Panc1 (cell line): ENCODE data around the gene SH3D19. TPM values are rescaled to one million over a fixed set of nuclear protein-coding genes. Genes with fewer than 3 reads are reported as not detected.

Source experiments
- ATAC-seq: fragments of 200-7000 bp; cut with Tn5 transposase; 2 replicates; pipeline ENCODE4 v1.9.1; 2020; ENCODE audit warnings: mild to moderate bottlenecking, moderate library complexity
- BruUV-seq: library from RNA; stranded (reverse); fragments of 400-500 nt; replicated peaks from 2 replicates; lab custom pipeline; 2021; lab: Mats Ljungman, UMichigan
- CTCF ChIA-PET: fragments of 300-600 bp; sonication (Branson Sonifier 250); formaldehyde crosslinking; loops from one replicate; lab custom pipeline; 2022; ENCODE audit warnings: antibody characterized with exemption; lab: Charles Lee
- POLR2A ChIA-PET: fragments of 300-600 bp; sonication (Branson Sonifier 250); formaldehyde crosslinking; loops from one replicate; lab custom pipeline; 2022; ENCODE audit warnings: antibody characterized with exemption; lab: Charles Lee
- DNase-seq: peaks from one replicate; pipeline ENCODE4 v3.0.0-alpha.2; 2010; ENCODE audit warnings: low read depth, low spot score
- H3K27ac ChIP-seq: 2 replicates; pipeline ENCODE4 v1.5.1; 2011; ENCODE audit warnings: mild to moderate bottlenecking, low read length, inconsistent platforms
- H3K27me3 ChIP-seq: fragments of 200-500 bp; sonication (Bioruptor generic); 2 replicates; pipeline ENCODE4 v1.6.0; 2014; ENCODE audit warnings: low read length, inconsistent platforms; ENCODE audit not compliant: control insufficient read depth, insufficient read depth
- H3K36me3 ChIP-seq: fragments of 200-500 bp; sonication (Bioruptor generic); 2 replicates; pipeline ENCODE4 v1.5.1; 2014; ENCODE audit warnings: inconsistent platforms, mild to moderate bottlenecking, low read length, moderate library complexity; ENCODE audit not compliant: control insufficient read depth, insufficient read depth
- H3K4me1 ChIP-seq: 2 replicates; pipeline ENCODE4 v1.5.1; 2011; ENCODE audit warnings: inconsistent platforms, mild to moderate bottlenecking, low read length, moderate library complexity; ENCODE audit not compliant: control insufficient read depth, insufficient read depth
- H3K4me3 ChIP-seq, 2 experiments: 2 replicates each; pipeline ENCODE4 v1.5.1; 2011 to 2012; ENCODE audit warnings: low read depth in 2 of 2, low read length in 2 of 2, mild to moderate bottlenecking in 2 of 2, inconsistent platforms in 1 of 2, moderate library complexity in 1 of 2
- H3K9me3 ChIP-seq: fragments of 200-500 bp; sonication (Bioruptor generic); 2 replicates; pipeline ENCODE4 v1.5.1; 2014; ENCODE audit warnings: low read depth, mild to moderate bottlenecking, inconsistent platforms, low read length, moderate library complexity; ENCODE audit not compliant: control insufficient read depth, insufficient read depth
- POLR2AphosphoS5 ChIP-seq: IDR thresholded peaks from 2 replicates; pipeline ENCODE4 v1.6.1; 2012; ENCODE audit warnings: mild to moderate bottlenecking, low read depth, low read length, moderate library complexity
- REST ChIP-seq, 2 experiments: IDR thresholded peaks; 2 replicates each; pipeline ENCODE4 v1.6.1; 2011 to 2012; ENCODE audit warnings: low read depth in 2 of 2, control low read depth in 1 of 2, low read length in 1 of 2, mild to moderate bottlenecking in 1 of 2, moderate library complexity in 1 of 2; ENCODE audit not compliant: insufficient read depth in 1 of 2
- SIN3A ChIP-seq: IDR thresholded peaks from 2 replicates; pipeline ENCODE4 v1.6.1; 2012; ENCODE audit warnings: low read depth, mild to moderate bottlenecking, low read length, moderate library complexity, borderline replicate concordance; ENCODE audit not compliant: insufficient read depth
- TCF7L2 ChIP-seq: IDR thresholded peaks from 2 replicates; pipeline ENCODE4 v1.6.1; 2011; ENCODE audit warnings: mild to moderate bottlenecking, low read depth, low read length, inconsistent platforms
- in situ Hi-C: cut with HindIII; loops from 2 replicates; pipeline ENCODE4 v1.10.0; 2016; ENCODE audit warnings: low sequenced_read_pairs, low pct_unique_long_range_greater_than_20kb
- intact Hi-C: fragments of 100-400 bp; cut with micrococcal nuclease; formaldehyde crosslinking; loops from one replicate; pipeline ENCODE4 v1.10.0; 2022; ENCODE audit not compliant: unreplicated experiment
- total RNA-seq: library from RNA; stranded (reverse); gene quantifications from one replicate; pipeline ENCODE4 v1.2.1, GENCODE V29; 2021; ENCODE audit not compliant: unreplicated experiment
- TF ChIP-seq, protein P1 (sequence below): fragments of 450-650 bp; IDR thresholded peaks from 2 replicates; pipeline ENCODE4 v1.5.1; 2017; ENCODE audit warnings: mild to moderate bottlenecking

The SH3D19 gene
- total RNA-seq, 1 experiment from 2014 or later = 19.8 TPM

GRCh38 chr4:151100531-151100930, 224.9 kb downstream of the SH3D19 start:
- Histone ChIP-seq H3K4me1 (no peaks in the 10 kb centered on the region; the same call in 1 of the 2 replicates), H3K9me3 (no peaks in the 10 kb centered on the region), H3K4me3 (peak overlapping the region; percentile 100), H3K36me3 (peaks cover 30% of the 10 kb centered on the region), H3K27me3 (no peaks in the 10 kb centered on the region), H3K27ac (peak overlapping the region; percentile 97)
- POLR2A ChIA-PET = interaction anchor here (0.6 kb wide), 1 partner anchor 51 kb away, joined by 9 read pairs; no protein-coding TSS in a partner anchor
- DNase-seq = no peak
- intact Hi-C loops (no loop called here), in situ Hi-C loops (no loop called here)
- CTCF ChIA-PET = no interaction called here
- no peak for ATAC-seq
- no TSS peak for BruUV-seq
- TF ChIP-seq REST (IDR thresholded peaks at IDR 0.05; ENCODE audit: insufficient read depth in 1 of 2, low read depth in 2 of 2, low read length in 1 of 2) (no peak), SIN3A (no peak), POLR2AphosphoS5 (no peak; the same call in 1 of the 2 replicates), TCF7L2 (no peak)
- TF ChIP-seq, protein P1, sequence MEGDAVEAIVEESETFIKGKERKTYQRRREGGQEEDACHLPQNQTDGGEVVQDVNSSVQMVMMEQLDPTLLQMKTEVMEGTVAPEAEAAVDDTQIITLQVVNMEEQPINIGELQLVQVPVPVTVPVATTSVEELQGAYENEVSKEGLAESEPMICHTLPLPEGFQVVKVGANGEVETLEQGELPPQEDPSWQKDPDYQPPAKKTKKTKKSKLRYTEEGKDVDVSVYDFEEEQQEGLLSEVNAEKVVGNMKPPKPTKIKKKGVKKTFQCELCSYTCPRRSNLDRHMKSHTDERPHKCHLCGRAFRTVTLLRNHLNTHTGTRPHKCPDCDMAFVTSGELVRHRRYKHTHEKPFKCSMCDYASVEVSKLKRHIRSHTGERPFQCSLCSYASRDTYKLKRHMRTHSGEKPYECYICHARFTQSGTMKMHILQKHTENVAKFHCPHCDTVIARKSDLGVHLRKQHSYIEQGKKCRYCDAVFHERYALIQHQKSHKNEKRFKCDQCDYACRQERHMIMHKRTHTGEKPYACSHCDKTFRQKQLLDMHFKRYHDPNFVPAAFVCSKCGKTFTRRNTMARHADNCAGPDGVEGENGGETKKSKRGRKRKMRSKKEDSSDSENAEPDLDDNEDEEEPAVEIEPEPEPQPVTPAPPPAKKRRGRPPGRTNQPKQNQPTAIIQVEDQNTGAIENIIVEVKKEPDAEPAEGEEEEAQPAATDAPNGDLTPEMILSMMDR = no peak

- no peaks in the 10 kb centered on the region for H3K27me3 ChIP-seq
- no peak for DNase-seq
- TF ChIP-seq POLR2AphosphoS5 = no peak
- TF ChIP-seq REST (IDR thresholded peaks at IDR 0.05; ENCODE audit: insufficient read depth in 1 of 2, low read depth in 2 of 2, low read length in 1 of 2) = no peak
- no peak for TF ChIP-seq SIN3A
- no peak for TF ChIP-seq TCF7L2
- TF ChIP-seq, protein P1 = no peak
- peak overlapping the region; percentile 97 for H3K27ac ChIP-seq
- peak; percentile 22 for ATAC-seq
- in situ Hi-C loops = no loop called here
- peaks cover 30% of the 10 kb centered on the region for H3K36me3 ChIP-seq
- no peaks in the 10 kb centered on the region; the same call in 1 of the 2 replicates for H3K4me1 ChIP-seq
- BruUV-seq = TSS peak; percentile 71
- intact Hi-C loops = no loop called here
- no peaks in the 10 kb centered on the region for H3K9me3 ChIP-seq
- ChIA-PET POLR2A (no interaction called here), CTCF (no interaction called here)
- peak overlapping the region; percentile 100 for H3K4me3 ChIP-seq
Measured at GRCh38 chr4:151099976-151100417, 225.4 kb downstream of the SH3D19 start.
